Endothelial cell of umbilical vein (primary cell): Measurements from ENCODE around the gene CRY1.
"Not testable (repeated sequence)": the region's sequence is repeated elsewhere in the genome, so short reads cannot be mapped to it uniquely, and the experiment has no call there.

Source experiments
- EZH2 ChIP-seq: IDR thresholded peaks from 2 replicates; pipeline ENCODE4 v1.6.1; 2012; ENCODE audit warnings: borderline replicate concordance, low read depth, mild to moderate bottlenecking, moderate library complexity, low read length, inconsistent platforms; ENCODE audit not compliant: severe bottlenecking
- JUN ChIP-seq: IDR thresholded peaks from 2 replicates; pipeline ENCODE4 v1.6.1; 2011; ENCODE audit warnings: borderline replicate concordance, low read depth; ENCODE audit not compliant: insufficient read length, insufficient read depth
- POLR2A ChIP-seq: IDR thresholded peaks from 2 replicates; pipeline ENCODE4 v1.6.1; 2012; ENCODE audit warnings: low read depth, mild to moderate bottlenecking, control low read depth, low read length
- POLR2AphosphoS5 ChIP-seq: IDR thresholded peaks from 2 replicates; pipeline ENCODE4 v1.6.1; 2012; ENCODE audit warnings: low read depth, mild to moderate bottlenecking, control low read depth, low read length, moderate library complexity; ENCODE audit not compliant: insufficient read depth
- TF ChIP-seq, protein P1 (sequence below), 2 donors: IDR thresholded peaks; 1 replicate in 1 of 2; 2 replicates in 1 of 2; pipeline ENCODE4 v1.5.1; 2011; ENCODE audit warnings: low read length in 2 of 2, mild to moderate bottlenecking in 2 of 2, moderate library complexity in 2 of 2, control low read depth in 1 of 2, inconsistent platforms in 1 of 2, low read depth in 1 of 2; ENCODE audit not compliant: insufficient read depth in 1 of 2; ENCODE audit errors: extremely low read depth in 1 of 2
- TF ChIP-seq, protein P2 (sequence below): IDR thresholded peaks from 2 replicates; pipeline ENCODE4 v1.6.1; 2011; ENCODE audit not compliant: insufficient read depth, insufficient read length

DNA sequence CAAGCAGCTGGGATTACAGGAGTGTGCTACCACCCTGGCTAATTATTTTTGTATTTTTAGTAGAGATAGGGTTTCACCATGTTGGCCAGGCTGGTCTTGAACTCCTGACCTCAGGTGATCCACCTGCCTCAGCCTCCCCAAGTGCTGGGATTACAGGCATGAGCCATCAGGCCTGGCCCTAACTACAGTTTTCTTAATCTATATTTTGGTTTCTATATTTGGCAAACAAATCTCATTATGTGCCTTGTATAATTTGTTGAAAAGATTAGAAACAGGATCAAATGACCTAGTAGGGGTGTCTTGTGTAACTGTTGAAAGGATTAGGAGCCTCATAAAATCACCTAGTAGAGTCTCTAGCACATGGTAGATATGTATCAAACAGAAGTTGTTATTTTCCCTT, 67.0 kb downstream of the CRY1 start:
- not testable (repeated sequence) for TF ChIP-seq JUN, POLR2A, POLR2AphosphoS5, EZH2
- TF ChIP-seq, protein P1, sequence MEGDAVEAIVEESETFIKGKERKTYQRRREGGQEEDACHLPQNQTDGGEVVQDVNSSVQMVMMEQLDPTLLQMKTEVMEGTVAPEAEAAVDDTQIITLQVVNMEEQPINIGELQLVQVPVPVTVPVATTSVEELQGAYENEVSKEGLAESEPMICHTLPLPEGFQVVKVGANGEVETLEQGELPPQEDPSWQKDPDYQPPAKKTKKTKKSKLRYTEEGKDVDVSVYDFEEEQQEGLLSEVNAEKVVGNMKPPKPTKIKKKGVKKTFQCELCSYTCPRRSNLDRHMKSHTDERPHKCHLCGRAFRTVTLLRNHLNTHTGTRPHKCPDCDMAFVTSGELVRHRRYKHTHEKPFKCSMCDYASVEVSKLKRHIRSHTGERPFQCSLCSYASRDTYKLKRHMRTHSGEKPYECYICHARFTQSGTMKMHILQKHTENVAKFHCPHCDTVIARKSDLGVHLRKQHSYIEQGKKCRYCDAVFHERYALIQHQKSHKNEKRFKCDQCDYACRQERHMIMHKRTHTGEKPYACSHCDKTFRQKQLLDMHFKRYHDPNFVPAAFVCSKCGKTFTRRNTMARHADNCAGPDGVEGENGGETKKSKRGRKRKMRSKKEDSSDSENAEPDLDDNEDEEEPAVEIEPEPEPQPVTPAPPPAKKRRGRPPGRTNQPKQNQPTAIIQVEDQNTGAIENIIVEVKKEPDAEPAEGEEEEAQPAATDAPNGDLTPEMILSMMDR (IDR thresholded peaks at IDR 0.05; ENCODE audit: extremely low read depth in 1 of 2, insufficient read depth in 1 of 2, low read depth in 1 of 2, low read length in 2 of 2) = not testable (repeated sequence)
- TF ChIP-seq, protein P2, sequence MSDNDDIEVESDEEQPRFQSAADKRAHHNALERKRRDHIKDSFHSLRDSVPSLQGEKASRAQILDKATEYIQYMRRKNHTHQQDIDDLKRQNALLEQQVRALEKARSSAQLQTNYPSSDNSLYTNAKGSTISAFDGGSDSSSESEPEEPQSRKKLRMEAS = not testable (repeated sequence)
